NCI-H2196 treated with DMSO at 0.1 percent for 48 hours (cell line): ENCODE results near the gene KCNQ4.

ENCODE experiments used
- DNase-seq: peaks from one replicate; lab custom pipeline; 2025; ENCODE audit not compliant: unreplicated experiment; lab: John Stamatoyannopoulos, UW

The KCNQ4 gene

DNA sequence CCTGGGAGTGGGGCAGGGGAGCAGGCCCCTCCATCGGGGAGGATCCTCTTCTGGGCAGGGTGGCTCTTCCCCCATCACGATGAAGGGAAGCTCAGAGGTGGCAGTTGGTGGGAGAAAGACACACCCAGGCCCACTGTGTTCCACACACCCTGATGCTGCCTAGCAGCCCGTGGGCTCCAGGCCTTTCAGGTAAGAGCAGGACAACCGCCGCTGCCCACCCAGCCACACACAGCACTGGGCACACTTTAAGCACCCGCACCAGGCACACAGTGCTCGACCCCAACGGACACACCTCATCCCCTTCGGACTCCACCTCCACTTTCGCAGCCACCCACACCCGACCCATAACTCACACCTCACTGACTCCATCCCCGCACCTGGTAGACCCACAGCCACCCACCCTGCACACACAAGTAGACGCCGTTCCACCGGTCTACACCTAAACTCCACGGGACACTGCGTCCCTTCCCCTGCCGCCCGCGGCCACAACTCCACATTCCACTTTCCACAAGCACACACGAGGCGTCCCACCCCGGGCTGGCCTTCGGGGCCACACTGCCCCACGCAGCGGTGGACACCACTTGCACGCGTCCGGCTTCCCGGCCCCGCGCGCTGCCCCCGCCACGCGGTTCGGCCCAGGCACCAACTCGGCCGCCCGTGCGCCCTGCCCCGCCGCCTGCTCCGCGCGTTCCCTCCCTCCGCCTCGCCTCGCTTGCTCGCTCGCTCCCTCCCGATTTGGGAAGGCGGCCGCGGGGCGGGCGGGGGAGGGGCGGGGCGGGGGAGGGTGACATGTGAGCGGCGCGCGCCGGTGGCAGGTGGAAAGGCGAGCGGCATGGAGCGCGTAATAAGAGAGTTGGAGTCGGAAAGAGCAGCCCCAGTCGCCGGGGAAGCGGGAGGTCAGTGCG lies at the start of gene KCNQ4:
Gene KCNQ4, plus strand, starts transcription at position 787 of the 905 bp plus-strand sequence. CDS start 307 bp downstream, outside the sequence.
- DNase-seq = no peak

DNA sequence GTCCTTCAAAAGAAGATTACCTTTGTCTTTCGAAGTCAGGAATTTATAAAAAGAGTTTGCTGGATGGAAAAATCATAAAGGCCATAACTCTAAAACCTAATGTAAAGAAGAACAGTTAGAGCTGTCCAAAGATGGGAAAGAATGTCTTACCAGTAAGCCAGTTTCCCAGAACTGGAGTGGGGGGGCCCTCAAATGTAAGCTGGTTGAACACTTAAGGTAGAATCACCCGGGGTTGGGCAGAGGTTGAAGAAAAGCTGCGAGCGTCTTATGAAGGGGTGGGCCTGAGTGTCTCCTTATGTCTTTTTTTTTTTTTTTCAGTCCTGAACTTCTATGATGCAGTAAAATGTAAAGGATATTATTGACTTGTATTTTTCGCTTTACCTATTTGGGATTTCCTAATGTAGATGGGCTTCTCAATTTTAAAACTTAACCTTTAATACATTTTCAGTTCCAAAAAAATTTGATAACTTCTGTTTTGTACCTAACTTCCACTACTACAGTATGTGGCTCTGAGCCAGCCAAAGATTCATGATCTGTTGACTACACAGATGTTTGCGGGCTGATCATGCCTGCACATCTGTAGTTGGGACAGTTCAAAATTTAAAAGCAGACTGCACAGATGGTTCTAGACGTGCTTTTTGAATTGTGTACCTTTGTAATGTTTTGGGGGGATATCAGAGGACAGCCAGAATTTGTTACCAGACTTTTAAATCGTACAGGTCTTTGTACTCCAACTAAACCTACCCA lies 48.5 kb upstream of the KCNQ4 start:
- DNase-seq = no peak

DNA sequence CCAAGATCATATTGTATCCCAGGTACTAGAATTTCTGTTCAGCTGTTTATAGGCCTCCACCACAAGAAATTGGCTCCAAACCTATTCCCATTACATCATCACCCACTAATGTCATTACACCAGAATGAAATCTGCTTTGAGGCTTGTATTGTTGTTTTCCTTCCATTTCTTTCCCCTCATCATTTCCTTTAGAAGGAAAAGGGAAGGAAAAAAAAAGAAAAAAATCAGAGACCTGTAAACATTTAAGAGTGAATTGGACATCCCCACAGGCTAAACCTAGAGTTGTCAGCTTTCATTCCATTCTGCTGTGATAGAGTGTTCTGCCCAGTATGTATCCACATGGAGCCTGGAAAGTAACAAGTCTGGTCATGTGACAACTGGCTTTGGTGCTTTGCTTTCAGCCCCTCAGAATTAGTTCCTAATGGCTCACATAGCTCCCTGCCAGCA lies 47.5 kb upstream of the KCNQ4 start:
- no peak for DNase-seq

DNA sequence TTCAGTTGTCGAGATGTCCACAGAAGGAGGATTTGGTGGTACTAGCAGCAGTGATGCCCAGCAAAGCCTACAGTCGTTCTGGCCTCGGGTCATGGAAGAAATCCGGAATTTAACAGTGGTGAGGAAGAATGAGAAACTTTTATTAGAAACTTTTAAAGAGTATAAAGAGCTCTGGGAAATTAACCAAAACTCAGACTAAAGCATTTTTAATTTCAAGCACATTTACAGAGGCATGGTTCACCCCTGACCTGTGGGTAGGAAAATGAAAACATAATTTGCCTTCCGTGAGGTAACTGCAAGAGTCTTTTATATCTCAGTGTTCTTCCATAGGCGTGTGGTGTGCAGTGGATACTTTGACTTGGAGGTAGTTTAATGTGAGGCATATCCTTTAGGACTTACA lies 44.8 kb upstream of the KCNQ4 start:
- no peak for DNase-seq

DNA sequence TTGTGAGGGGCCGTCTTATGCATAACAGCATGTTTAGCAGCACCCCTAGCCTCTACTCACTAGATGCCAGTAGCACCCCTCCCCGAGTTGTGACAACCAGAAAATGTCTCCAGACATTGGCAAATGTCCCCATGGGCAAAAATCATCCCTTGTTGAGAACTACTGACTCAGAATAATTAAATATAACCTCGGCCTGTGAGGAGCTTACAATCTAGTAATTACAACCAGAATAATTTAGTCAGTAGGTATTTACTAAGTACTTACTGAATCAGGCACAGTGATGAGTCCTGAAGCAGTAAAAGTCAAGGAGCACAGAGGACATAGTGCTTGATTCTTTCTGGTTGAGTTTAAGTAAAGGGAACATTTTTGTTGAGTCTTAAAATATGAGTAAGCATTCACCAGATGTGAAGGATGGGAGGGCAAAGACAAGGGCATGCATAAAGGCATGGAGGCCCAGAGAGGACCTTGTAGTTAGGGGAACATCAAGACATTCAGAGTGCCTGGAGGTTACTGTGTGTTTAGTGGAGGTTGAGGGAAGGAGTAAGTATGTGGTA lies 44.1 kb upstream of the KCNQ4 start:
- no peak for DNase-seq

DNA sequence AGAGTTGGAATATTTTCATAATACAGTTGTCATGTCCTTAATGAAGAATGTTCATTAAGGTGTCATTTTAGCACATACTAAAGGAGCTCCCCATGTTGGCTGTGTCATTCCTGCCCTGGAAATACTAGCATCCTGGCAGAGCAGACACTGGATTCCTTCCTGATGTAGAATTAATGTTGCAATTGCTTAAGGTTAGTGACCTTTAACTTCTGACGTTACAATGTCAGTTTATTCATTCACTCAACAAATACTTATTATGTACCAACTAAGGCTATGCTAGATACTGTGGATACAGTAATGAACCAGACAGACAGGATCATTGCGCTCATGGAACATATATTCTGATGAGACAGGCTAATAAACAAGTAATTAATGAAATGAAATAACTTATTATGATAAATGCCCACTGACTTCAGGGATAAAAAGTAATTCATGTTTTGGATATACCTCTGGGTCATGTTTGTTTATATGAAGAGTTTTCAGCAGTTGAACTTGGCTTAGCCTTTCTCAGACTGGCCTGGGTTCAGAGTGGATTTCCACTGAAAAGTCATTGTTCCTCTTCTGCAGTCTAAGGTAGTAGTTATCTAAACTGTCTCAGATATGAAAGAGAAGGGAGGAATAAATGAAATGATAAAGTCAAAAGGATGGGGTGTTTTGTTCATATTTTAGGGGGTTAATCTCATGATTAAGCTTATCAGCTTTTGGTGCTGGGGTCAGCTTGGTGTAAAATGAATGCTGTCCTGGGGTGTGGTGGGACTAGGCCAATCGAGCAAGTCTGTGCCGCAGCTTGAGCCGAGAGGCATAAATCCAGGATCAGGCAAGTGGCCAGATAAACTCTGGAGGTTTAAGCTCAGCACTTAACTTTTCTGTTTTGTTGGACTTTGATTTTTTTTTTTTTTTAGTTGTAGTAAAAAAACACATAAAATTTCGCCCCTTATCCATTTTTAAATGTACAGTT lies 43.3 kb upstream of the KCNQ4 start:
- no peak for DNase-seq

DNA sequence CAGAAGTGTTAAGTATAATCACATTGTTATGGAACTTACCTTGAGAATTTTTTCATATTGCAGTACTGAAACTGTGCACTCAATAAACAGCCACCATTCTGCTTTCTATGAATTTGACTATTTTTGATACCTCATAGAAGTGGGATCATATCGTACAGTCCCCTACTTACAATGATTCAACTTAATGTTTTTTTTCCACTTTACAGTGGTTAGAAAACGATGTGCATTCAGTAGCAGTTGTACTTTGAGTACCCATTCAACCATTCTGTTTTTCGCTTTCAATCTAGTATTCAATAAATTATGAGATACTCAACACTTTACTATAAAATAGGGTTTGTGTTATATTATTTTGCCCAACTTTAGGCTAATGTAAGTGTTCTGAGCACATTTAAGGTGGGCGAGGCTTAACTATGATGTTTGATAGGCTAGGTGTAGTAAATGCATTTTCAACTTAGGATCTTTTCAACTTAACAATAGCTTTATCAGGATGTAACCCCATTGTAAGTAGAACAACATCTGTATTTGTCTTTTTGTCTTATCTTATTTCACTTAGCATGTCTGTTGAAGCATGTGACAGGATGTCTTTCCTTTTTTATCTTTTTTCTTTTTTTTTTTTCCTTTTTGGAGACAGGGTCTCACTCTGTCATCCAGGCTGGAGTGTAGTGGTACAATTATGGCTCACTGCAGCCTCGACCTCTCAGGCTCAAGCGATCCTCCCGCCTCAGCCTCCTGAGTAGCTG lies 42.4 kb upstream of the KCNQ4 start:
- no peak for DNase-seq

DNA sequence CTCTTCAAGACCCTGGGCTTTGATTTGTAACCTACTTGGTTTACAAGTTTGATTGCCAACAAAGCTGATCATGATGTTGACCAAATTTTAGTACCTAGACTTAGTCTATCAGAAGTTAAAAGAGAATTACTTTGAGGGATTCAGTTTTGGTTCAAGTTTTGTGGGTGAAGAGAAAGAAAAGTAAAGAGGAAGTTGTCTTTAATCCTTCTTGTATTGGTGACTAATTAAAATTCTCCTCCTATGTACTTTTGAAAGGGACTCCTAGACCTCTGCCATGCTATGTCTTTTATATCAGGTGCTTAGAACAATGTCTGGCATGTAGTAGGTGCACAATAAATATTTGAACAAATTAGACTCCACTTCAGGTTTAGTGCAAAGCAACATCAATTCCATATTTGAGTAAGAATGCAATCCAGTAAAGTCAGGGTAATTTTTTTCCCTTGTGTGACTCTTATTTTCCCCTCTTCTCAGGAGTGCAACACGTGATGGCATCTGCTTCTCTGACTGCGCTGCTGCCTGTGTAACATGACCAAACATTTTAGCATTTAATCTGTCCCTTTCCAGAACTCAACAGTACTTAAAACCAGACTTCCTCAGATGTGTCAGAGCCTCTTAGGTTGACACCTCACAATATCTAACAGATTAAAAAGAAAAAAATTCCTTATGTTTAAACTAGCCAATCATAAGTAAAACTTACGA lies 41.1 kb upstream of the KCNQ4 start:
- DNase-seq = no peak

DNA sequence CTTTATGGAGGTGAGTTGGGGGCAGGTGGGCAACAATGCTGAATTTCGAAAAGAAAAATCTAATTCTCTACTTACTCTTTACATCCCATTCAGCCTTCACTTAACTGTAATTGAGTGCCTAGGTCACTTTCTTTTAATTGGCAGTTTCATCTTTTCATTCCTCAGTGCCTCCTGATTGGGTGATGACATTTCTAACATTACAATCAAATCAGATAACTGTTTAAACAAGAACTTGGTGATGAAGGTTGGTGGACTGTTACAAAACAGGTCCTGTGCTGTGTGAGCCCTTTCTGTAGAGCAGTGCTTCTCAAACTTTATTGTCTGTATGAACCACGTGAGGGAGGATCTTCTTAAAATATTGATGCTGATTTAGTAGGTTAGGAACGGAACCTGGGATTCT lies 40.1 kb upstream of the KCNQ4 start:
- DNase-seq = no peak

DNA sequence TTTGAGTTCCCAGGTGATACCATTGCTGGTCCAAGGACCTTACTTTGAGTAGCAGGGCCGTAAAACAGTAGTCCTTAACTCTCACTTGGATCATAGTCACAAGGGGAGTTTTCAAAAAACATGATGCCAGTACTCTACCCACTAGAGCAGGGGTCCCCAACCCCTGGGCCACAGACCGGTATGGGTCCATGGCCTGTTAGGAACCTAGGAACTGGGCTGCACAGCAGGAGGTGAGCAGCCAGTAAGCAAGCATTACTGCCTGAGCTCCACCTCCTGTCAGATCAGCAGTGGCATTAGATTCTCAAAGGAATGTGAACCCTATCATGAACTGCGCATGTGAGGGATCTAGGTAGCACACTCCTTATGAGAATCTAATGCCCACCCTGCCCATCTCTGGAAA lies 39.7 kb upstream of the KCNQ4 start:
- DNase-seq = no peak

DNA sequence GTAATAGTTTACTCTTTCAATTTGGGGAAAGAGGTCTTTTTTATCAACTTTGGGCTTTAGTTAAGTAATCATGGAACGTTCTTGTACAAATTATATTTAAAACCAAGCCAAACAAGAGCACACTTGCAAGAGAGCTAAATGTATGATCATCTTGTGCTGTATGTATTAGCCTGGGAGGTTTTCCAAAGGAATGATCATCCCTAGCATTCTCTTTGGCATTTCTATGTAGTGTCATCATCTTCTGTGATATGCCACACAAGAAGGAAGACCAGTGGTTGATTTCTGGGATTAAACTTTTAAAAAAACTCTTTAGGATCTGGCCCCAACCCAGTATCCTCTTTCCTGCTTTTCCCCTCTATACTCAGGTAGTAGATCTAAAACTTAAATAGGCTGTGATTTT lies 38.4 kb upstream of the KCNQ4 start:
- DNase-seq = no peak

DNA sequence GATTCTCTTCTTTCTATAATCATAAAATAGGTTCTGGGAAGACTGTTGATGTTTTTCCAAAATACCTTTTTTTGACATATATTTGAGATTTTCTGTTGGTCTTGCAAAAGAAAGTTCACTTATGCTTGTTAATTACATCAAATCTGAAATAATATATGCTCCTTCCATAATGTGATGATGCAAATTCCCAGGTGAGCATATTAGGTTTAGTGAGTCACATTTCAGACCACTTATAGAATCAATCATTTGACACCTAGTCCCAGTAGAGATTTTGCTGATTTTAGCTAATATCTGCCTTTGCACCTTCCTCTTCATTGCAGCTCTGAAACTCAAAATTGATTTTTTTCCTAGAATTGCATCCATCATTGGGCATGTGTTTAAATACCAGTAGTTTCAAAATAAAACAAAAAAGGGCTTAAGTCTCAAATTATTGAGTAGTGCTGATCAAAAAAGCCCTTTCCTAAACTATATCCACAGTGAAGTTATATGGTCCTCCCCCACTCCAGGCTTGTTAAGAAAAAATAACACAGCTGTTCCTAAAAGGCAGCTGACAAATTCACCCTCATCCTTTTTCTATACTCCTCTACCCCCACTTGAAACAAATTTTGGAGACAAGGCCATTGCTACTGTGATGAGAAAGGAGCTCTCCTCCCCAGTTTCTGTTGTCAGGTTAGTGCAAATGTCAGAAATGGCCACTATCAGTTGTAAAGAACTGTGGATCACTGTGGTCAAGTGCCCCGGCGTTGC lies 37.1 kb upstream of the KCNQ4 start:
- DNase-seq = no peak

DNA sequence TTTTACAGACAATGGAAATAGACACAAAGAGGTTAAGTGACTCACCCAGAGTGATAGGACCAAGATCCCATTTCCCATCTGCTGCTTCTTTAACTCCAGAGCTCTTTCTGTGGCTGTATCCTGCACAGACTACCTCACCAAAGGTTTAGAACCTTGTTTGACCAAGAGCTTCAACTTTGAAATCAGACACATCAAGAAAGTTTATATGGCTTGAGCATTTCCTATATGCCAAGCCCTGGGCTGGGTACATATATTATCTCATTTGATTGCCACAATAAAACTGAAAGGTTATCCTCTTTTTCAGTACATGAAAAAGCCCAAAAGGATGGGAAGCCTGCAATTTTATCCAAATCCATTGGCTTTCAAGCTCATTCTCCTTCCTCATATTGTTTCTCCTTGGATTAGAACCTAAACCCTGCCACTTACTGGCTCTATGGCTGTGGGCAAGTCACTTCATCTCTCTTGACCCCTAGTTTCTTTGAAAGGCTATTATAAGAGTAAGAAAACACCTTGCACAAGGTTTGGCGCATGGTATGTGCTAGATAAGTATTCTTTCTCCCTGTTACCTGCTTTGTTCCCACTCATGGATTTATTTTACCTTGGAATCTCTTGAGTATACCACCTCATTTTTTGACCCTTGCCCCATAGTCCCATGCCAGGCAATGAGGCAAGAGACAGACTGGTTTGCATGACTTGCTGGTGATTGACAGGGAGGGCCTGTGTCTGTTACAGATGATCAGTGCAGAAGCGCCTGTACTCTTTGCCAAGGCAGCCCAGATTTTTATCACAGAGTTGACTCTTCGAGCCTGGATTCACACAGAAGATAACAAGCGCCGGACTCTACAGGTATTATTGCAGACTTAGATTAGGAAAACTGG lies 34.5 kb upstream of the KCNQ4 start:
- no peak for DNase-seq

DNA sequence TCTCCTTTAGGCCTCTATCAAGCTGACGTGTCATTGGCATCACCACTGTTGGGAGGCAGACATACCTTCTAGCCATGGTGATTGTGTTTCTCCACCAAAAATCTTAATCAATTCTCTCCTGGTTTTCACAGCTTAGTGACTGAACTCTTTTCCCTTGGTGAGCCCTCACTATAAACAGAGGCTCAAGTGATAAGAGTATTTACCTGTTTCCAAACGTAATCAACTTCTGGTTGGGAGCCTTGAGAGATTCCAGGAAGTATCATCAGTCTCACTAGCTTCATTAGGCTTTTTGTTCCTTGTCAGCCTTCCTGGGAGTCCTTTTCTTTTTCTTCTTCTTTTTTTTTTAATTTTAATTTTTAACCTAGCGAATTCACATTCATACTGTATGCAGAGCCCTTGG lies 33.8 kb upstream of the KCNQ4 start:
- DNase-seq = no peak

DNA sequence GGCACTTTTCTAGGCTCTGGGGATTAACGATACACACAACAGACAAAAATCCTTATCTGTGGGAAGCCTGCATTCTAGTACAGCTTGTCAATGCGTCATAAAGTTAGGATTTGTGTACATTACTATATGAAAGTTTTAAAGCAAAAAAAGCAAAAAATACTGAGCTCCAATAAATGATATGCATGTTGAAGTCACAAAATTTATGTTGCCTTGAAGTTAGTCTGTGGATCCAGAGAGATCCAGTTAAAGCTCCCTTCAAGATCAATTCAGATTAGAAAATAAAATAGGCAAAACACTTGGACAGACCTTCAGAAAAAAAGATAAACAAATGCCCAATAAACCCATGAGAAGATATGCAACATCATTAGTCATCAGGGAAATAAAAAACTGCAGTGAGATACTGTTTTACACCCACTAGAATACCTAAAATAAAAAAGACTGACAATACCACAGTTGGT lies 33.1 kb upstream of the KCNQ4 start:
- DNase-seq = no peak

DNA sequence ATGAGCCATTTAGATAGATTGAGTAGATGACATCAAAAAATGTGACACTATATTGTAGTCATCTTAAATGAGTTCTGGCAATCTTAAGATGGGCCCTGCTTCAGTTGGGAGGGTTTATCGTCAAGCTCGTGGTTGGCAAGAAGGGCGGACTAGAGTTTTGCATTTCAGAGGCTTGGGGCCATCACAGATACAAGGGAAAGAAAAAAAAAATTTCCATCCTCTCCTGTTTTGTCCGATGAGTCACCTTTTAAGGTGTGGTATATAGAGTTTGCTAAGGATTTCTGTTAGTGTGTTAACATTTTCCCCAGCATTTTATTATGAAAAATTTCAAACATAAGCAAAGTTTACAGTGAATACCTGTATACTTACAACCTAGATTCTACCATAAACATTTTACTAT lies 31.8 kb upstream of the KCNQ4 start:
- DNase-seq = no peak

DNA sequence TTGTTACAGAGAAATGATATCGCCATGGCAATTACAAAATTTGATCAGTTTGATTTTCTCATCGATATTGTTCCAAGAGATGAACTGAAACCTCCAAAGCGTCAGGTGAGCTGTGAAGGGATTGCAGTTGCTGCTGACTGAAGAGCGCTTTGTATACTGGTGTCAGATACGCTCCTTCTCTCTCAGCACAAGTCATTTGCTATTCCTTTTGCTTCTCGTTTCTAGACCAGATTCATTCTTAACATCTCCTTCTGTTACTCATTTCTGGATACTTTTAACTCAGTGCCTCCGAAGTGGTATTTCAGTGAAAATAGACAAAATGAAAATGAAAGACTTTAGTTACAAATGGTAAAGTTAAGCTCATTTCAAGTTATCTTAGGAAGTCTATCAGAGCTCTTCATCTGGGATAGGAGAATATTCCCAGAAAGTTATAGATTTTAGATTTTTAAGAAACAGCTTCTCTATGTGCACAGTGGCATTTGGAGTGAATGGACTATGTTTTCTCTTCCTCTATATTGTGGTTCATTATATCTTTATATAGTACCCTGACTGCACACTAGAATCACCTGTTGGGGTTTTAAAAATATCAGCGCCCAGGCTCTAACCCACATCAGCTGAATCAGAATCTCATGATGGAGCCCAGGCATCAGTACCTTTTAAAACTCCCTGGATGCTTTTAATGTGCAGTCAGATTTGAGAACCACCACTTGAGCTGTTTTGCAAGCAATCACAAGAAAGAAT lies 30.3 kb upstream of the KCNQ4 start:
- no peak for DNase-seq
